ENCODE results near the gene ANKRD9. TPM values are rescaled to one million over a fixed set of nuclear protein-coding genes. Genes with fewer than 3 reads are reported as not detected.

ANKRD9 gene
- total and polyA plus RNA-seq, 9 of the 15 experiments (the other 6 are each of a cell fraction or from before 2014, with no cell fraction given): 0.04 to 32.9 (median 5.3) TPM

GRCh38 chr14:102510616-102511520, 1.3 kb upstream of the ANKRD9 start (continued):
- TF ChIP-seq, protein P1, sequence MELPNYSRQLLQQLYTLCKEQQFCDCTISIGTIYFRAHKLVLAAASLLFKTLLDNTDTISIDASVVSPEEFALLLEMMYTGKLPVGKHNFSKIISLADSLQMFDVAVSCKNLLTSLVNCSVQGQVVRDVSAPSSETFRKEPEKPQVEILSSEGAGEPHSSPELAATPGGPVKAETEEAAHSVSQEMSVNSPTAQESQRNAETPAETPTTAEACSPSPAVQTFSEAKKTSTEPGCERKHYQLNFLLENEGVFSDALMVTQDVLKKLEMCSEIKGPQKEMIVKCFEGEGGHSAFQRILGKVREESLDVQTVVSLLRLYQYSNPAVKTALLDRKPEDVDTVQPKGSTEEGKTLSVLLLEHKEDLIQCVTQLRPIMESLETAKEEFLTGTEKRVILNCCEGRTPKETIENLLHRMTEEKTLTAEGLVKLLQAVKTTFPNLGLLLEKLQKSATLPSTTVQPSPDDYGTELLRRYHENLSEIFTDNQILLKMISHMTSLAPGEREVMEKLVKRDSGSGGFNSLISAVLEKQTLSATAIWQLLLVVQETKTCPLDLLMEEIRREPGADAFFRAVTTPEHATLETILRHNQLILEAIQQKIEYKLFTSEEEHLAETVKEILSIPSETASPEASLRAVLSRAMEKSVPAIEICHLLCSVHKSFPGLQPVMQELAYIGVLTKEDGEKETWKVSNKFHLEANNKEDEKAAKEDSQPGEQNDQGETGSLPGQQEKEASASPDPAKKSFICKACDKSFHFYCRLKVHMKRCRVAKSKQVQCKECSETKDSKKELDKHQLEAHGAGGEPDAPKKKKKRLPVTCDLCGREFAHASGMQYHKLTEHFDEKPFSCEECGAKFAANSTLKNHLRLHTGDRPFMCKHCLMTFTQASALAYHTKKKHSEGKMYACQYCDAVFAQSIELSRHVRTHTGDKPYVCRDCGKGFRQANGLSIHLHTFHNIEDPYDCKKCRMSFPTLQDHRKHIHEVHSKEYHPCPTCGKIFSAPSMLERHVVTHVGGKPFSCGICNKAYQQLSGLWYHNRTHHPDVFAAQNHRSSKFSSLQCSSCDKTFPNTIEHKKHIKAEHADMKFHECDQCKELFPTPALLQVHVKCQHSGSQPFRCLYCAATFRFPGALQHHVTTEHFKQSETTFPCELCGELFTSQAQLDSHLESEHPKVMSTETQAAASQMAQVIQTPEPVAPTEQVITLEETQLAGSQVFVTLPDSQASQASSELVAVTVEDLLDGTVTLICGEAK (IDR thresholded peaks at IDR 0.05): 0 out of 2 replicates have a peak, but pooled peaks have one; percentile 7
- TF ChIP-seq, protein P1 (CRISPR knock-in tag; IDR thresholded peaks at IDR 0.05): no peak
- TF ChIP-seq FOXA3 (CRISPR knock-in tag; conservative IDR thresholded peaks at IDR 0.05 in 1 of 2, IDR thresholded peaks at IDR 0.05 in 1 of 2) (no peak), RBFOX2 (IDR thresholded peaks at IDR 0.05; ENCODE audit: low read depth, low read length) (0 out of 2 replicates have a peak, but pooled peaks have one; percentile 34), BCOR (IDR thresholded peaks at IDR 0.05) (peak; percentile 61; the same call in 1 of the 2 replicates), ZBTB49 (CRISPR knock-in tag; IDR thresholded peaks at IDR 0.05; ENCODE audit: borderline replicate concordance) (no peak), E2F3 (CRISPR knock-in tag; IDR thresholded peaks at IDR 0.05) (no peak), FUS (optimal IDR thresholded peaks at IDR 0.05; ENCODE audit: low read depth, low read length) (no peak), TCFL5 (CRISPR knock-in tag; conservative IDR thresholded peaks at IDR 0.05) (no peak), THAP7 (CRISPR knock-in tag; IDR thresholded peaks at IDR 0.05) (no peak), POLR2A (conservative IDR thresholded peaks at IDR 0.05) (0 out of 2 replicates have a peak, but pooled peaks have one; percentile 23), BACH1 (tag; IDR thresholded peaks at IDR 0.05) (no peak), ARNT (IDR thresholded peaks at IDR 0.05) (no peak), ZFX (CRISPR knock-in tag; IDR thresholded peaks at IDR 0.05) (peak; percentile 6; the same call in 1 of the 2 replicates)
